T-cell (primary cell): Measurements from ENCODE around the gene LRRC4C. TPM values are rescaled to one million over a fixed set of nuclear protein-coding genes. Genes with fewer than 3 reads are reported as not detected.

Source experiments
- ATAC-seq, 4 experiments: fragments of 200-7000 bp in 3 of 4; fragments of 150-1000 bp in 1 of 4; cut with Tn5 transposase; replicated peaks in 1 of 4; 1 replicate in 3 of 4; 2 replicates in 1 of 4; pipeline ENCODE4 v1.10.0; 2021; ENCODE audit warnings: moderate library complexity in 3 of 4, mild to moderate bottlenecking in 2 of 4, moderate number of reproducible peaks in 1 of 4
- CTCF ChIA-PET, 2 donors: fragments of 300-600 bp; sonication (Branson Sonifier 250); formaldehyde crosslinking; loops; one replicate each; lab custom pipeline; 2022; ENCODE audit warnings: antibody characterized with exemption in 2 of 2; lab: Charles Lee
- POLR2A ChIA-PET, 2 donors: fragments of 300-600 bp; sonication (Branson Sonifier 250); formaldehyde crosslinking; loops; one replicate each; lab custom pipeline; 2022; ENCODE audit warnings: antibody characterized with exemption in 2 of 2; lab: Charles Lee
- DNase-seq, 35 experiments: peaks; one replicate each; pipeline versions ENCODE4 v3.0.0 to v3.0.0-alpha.2; 2013 to 2023
- H3K27ac ChIP-seq: one replicate; pipeline ENCODE4 v1.5.1; 2013; ENCODE audit warnings: low read length
- H3K27me3 ChIP-seq, 2 experiments: replicated peaks in 1 of 2; 1 replicate in 1 of 2; 2 replicates in 1 of 2; pipeline versions ENCODE4 v1.6.1 to v1.7.0; 2013; ENCODE audit warnings: low read length in 1 of 2, mixed read lengths in 1 of 2; ENCODE audit not compliant: control insufficient read depth in 2 of 2, insufficient read depth in 2 of 2; ENCODE audit errors: extremely low read depth in 1 of 2
- H3K36me3 ChIP-seq, 2 donors: 1 replicate in 1 of 2; 2 replicates in 1 of 2; pipeline versions ENCODE4 v1.6.1 to v1.7.0; 2013; ENCODE audit warnings: low read length in 1 of 2; ENCODE audit not compliant: control insufficient read depth in 2 of 2, insufficient read depth in 1 of 2; ENCODE audit errors: extremely low read depth in 1 of 2
- H3K4me1 ChIP-seq, 2 experiments: 1 replicate in 1 of 2; 2 replicates in 1 of 2; pipeline versions ENCODE4 v1.6.1 to v1.7.0; 2013; ENCODE audit warnings: low read length in 2 of 2, mixed read lengths in 1 of 2; ENCODE audit not compliant: insufficient read depth in 2 of 2, control insufficient read depth in 1 of 2; ENCODE audit errors: extremely low read depth in 1 of 2
- H3K4me3 ChIP-seq, 2 donors: 1 replicate in 1 of 2; 2 replicates in 1 of 2; pipeline versions ENCODE4 v1.5.1 to v1.7.0; 2013; ENCODE audit warnings: mild to moderate bottlenecking in 2 of 2, low read length in 1 of 2, moderate library complexity in 1 of 2; ENCODE audit not compliant: control insufficient read depth in 1 of 2; ENCODE audit errors: extremely low read depth in 1 of 2
- H3K9me3 ChIP-seq: 2 replicates; pipeline ENCODE4 v1.7.0; 2013
- H3K27ac Mint-ChIP-seq, 2 donors: one replicate each; pipeline ENCODE4 v1.8.0; 2020 to 2021; ENCODE audit warnings: mild to moderate bottlenecking in 2 of 2, mixed read lengths in 2 of 2
- H3K27me3 Mint-ChIP-seq, 2 donors: one replicate each; pipeline ENCODE4 v1.8.0; 2021 to 2022; ENCODE audit warnings: mixed read lengths in 2 of 2
- H3K36me3 Mint-ChIP-seq: one replicate; pipeline ENCODE4 v1.8.0; 2021; ENCODE audit warnings: mixed read lengths
- H3K4me1 Mint-ChIP-seq, 3 donors: one replicate each; pipeline ENCODE4 v1.8.0; 2020 to 2022; ENCODE audit warnings: mixed read lengths in 3 of 3, mild to moderate bottlenecking in 1 of 3
- H3K4me3 Mint-ChIP-seq, 3 donors: one replicate each; pipeline ENCODE4 v1.8.0; 2020 to 2022; ENCODE audit warnings: mild to moderate bottlenecking in 3 of 3, mixed read lengths in 3 of 3, moderate library complexity in 3 of 3
- H3K9me3 Mint-ChIP-seq, 3 donors: one replicate each; pipeline ENCODE4 v1.8.0; 2020 to 2022; ENCODE audit warnings: mixed read lengths in 3 of 3
- WGBS: methylation state at CpG from one replicate; pipeline ENCODE4 v1.1.5; 2013; ENCODE audit warnings: missing lambda C conversion rate; ENCODE audit not compliant: insufficient coverage; 5-methylcytosine and 5-hydroxymethylcytosine counted together
- total RNA-seq, 35 experiments: library from RNA in 6 of 35; stranded (reverse) in 6 of 35; fragments of 120-200 nt in 1 of 35; gene quantifications; one replicate each; pipeline versions ENCODE4 v1.2.1 to v1.2.4 and lab custom pipeline; 2013 to 2026

The LRRC4C gene
- total RNA-seq, 5 donors from 2014 or later (not counting 1 experiment from before 2014, with no cell fraction given), result not detected

DNA sequence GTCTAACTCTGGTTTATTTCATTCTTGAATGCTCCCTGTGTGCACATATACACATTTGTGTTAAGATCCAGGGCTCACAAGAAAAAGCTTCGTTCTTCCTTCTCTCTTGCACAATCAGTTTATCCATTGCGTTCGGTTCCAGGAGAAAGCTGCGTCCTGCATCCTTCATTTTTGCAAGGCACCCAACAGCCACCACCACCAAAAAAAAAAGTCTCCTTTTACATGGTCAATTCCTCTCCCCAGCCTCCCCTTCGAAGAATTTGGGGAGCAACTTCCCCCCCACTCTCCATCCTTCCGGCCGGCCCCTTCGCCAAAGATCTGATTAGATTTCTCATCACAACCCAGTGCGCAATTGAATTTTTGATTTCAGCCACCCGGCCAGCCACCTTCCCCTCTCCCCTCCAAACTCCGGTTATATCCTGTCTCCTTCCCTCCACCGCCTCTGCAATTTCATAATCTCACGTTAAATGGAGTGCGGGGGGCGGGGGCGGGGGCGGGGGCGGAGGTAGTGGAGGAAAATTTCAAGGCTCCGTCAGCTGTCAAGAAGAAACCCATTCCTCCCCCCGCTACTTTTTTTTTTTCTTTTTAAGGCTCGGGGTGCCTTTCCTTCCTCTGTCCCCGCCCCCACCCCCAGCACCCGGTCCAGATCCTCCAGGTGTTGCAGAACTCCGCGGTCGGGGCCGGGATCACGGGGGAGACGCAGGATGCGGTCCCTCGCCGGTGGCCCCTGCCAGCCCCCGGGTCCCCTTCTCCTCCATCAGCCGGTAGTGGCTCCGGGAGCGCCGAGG, 1166.5 kb downstream of the LRRC4C start:
- Histone ChIP-seq H3K9me3 (no peaks in the 10 kb centered on the region), H3K4me1 (peaks cover 0 to 5% of the 10 kb centered on the region in 2 experiments), H3K36me3 (no peaks in the 10 kb centered on the region), H3K27ac (no peak overlapping the region), H3K4me3 (no peak overlapping the region), H3K27me3 (peaks cover 0 to 14% of the 10 kb centered on the region in 2 experiments)
- peaks cover 0 to 6% (median 4%) of the 10 kb centered on the region in 3 donors for H3K9me3 Mint-ChIP-seq
- no peak for DNase-seq
- peak overlapping the region in 2 of 3 donors; percentile 13 to 18 for H3K4me3 Mint-ChIP-seq
- no peak overlapping the region for H3K27ac Mint-ChIP-seq
- POLR2A ChIA-PET, result no interaction called here
- CTCF ChIA-PET, result no interaction called here
- H3K4me1 Mint-ChIP-seq, result peaks cover 8 to 10% (median 8%) of the 10 kb centered on the region in 3 donors
- H3K36me3 Mint-ChIP-seq, result no peaks in the 10 kb centered on the region
- no peak for ATAC-seq
- 5% methylated on average over 15 of the region's 37 CpGs for WGBS
- H3K27me3 Mint-ChIP-seq, result peaks cover 8 to 24% of the 10 kb centered on the region in 2 donors

DNA sequence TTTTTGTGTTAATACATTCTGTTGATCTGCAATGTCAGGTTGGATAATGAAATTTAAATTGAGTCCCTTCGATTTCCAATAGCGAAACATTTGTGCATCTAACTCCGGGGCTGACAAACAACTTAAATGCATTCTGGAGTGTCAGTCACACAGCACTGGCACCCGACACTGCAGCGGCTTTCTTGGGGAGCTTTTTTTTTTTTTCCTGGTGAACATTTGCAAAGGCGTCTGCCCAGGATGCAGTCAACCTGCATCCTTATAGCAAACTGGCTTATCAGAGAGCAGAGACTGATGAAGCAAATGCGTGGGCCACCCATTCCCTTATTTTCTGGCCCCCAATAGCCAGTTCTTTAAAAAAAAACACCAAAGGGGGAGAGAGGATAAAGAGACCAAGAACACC, 1167.7 kb downstream of the LRRC4C start:
- Mint-ChIP-seq H3K4me1 (peaks cover 8 to 10% (median 8%) of the 10 kb centered on the region in 3 donors), H3K27ac (no peak overlapping the region), H3K4me3 (no peak overlapping the region), H3K36me3 (no peaks in the 10 kb centered on the region), H3K27me3 (peaks cover 8 to 24% of the 10 kb centered on the region in 2 donors), H3K9me3 (peaks cover 0 to 8% (median 4%) of the 10 kb centered on the region in 3 donors)
- Histone ChIP-seq H3K27me3 (peaks cover 0 to 14% of the 10 kb centered on the region in 2 experiments), H3K27ac (no peak overlapping the region), H3K4me3 (no peak overlapping the region), H3K4me1 (peaks cover 0 to 5% of the 10 kb centered on the region in 2 experiments), H3K9me3 (no peaks in the 10 kb centered on the region), H3K36me3 (no peaks in the 10 kb centered on the region)
- ChIA-PET POLR2A (no interaction called here), CTCF (no interaction called here)
- 65% methylated on average over 5 of the region's 7 CpGs for WGBS
- DNase-seq (no peak), ATAC-seq (no peak)

DNA sequence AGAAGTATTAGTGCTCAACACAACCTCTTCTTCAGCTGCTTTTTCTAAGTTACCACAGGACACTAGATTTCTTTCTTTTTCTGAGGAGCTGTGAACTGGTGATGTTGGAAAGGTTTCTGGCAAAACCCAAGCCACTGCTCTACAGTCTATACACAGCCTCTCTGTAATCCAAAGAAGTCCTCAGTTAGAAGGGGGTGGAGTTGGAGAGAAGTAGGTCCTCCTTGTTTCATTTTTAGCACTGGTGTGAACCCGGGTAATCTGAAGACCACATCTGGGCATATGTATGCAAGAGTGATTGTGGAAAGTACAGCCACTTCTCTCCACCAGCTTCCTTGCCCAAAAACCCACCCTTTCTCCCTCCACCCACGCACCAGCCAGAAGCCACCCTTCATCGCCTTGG, 1168.1 kb downstream of the LRRC4C start:
- DNase-seq (no peak), ATAC-seq (no peak)
- Histone ChIP-seq H3K9me3 (no peaks in the 10 kb centered on the region), H3K4me3 (no peak overlapping the region), H3K4me1 (peaks cover 0 to 5% of the 10 kb centered on the region in 2 experiments), H3K36me3 (no peaks in the 10 kb centered on the region), H3K27me3 (peaks cover 0 to 14% of the 10 kb centered on the region in 2 experiments), H3K27ac (no peak overlapping the region)
- peaks cover 8 to 10% (median 8%) of the 10 kb centered on the region in 3 donors for H3K4me1 Mint-ChIP-seq
- H3K27ac Mint-ChIP-seq, result no peak overlapping the region
- H3K4me3 Mint-ChIP-seq, result no peak overlapping the region
- ChIA-PET POLR2A (no interaction called here), CTCF (no interaction called here)
- H3K36me3 Mint-ChIP-seq, result no peaks in the 10 kb centered on the region
- H3K27me3 Mint-ChIP-seq, result peaks cover 8 to 24% of the 10 kb centered on the region in 2 donors
- WGBS, result no CpG with 5 or more reads among the region's 3 CpGs
- H3K9me3 Mint-ChIP-seq, result peaks cover 0 to 8% (median 4%) of the 10 kb centered on the region in 3 donors

DNA sequence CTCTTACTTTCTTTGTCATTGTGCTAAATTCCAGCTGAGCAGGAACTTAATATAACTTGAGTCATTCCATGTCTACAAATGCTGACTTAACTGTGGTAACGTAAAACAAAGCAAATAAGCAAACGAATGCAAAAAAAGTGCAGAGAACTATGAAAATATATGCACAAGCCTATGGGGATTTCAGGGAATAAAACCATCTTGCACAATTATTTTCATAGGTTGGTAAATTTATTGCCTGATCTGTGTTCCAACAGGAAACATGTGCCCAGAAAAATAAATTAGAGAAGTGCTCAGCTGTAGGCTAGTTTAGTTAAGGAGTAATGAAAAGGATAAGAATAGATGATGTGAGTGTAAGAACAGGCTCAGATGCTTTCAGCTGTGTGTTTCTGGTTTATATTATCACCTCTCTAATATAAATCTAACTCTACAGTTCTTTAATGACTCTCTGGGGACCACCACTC, 1169.3 kb downstream of the LRRC4C start:
- ChIA-PET POLR2A (no interaction called here), CTCF (no interaction called here)
- Histone ChIP-seq H3K27me3 (peaks cover 0 to 14% of the 10 kb centered on the region in 2 experiments), H3K4me1 (peaks cover 0 to 5% of the 10 kb centered on the region in 2 experiments), H3K27ac (no peak overlapping the region), H3K36me3 (no peaks in the 10 kb centered on the region), H3K9me3 (no peaks in the 10 kb centered on the region), H3K4me3 (no peak overlapping the region)
- Mint-ChIP-seq H3K27me3 (peaks cover 8 to 24% of the 10 kb centered on the region in 2 donors), H3K4me3 (no peak overlapping the region), H3K36me3 (no peaks in the 10 kb centered on the region), H3K4me1 (peaks cover 8 to 10% (median 8%) of the 10 kb centered on the region in 3 donors), H3K9me3 (peaks cover 0 to 8% (median 4%) of the 10 kb centered on the region in 3 donors), H3K27ac (no peak overlapping the region)
- WGBS, result 0% methylated on average over 1 of the region's 2 CpGs
- ATAC-seq, result no peak
- no peak for DNase-seq

DNA sequence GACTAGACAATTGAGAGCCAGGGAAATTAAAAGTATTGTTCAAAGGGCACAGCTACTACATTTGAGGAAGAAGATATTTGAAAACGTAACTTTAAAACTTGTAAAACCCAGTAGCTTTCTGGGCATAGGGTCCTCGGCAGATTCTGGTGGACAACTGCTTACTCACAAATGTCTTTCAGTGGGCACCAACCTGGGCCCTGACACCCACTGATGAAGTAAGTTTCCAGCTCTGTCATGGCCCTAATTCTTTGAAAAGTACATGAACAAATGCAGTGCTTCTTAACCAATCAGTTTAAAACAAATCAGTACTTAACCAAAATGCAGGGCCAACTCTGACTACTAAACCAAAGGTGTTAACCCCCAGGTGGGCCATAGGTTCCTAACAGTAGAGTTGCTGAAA, 1170.1 kb downstream of the LRRC4C start:
- Histone ChIP-seq H3K27me3 (peaks cover 0 to 12% of the 10 kb centered on the region in 2 experiments), H3K4me1 (peaks cover 0 to 5% of the 10 kb centered on the region in 2 experiments), H3K9me3 (no peaks in the 10 kb centered on the region), H3K27ac (no peak overlapping the region), H3K36me3 (no peaks in the 10 kb centered on the region), H3K4me3 (no peak overlapping the region)
- Mint-ChIP-seq H3K4me3 (no peak overlapping the region), H3K4me1 (peaks cover 8 to 10% (median 8%) of the 10 kb centered on the region in 3 donors), H3K27ac (no peak overlapping the region), H3K9me3 (peaks cover 6 to 9% (median 7%) of the 10 kb centered on the region in 3 donors), H3K27me3 (peaks cover 8 to 24% of the 10 kb centered on the region in 2 donors), H3K36me3 (no peaks in the 10 kb centered on the region)
- CTCF ChIA-PET, result no interaction called here
- DNase-seq (no peak), ATAC-seq (no peak)
- WGBS, result no CpG with 5 or more reads among the region's 2 CpGs
- POLR2A ChIA-PET, result no interaction called here

DNA sequence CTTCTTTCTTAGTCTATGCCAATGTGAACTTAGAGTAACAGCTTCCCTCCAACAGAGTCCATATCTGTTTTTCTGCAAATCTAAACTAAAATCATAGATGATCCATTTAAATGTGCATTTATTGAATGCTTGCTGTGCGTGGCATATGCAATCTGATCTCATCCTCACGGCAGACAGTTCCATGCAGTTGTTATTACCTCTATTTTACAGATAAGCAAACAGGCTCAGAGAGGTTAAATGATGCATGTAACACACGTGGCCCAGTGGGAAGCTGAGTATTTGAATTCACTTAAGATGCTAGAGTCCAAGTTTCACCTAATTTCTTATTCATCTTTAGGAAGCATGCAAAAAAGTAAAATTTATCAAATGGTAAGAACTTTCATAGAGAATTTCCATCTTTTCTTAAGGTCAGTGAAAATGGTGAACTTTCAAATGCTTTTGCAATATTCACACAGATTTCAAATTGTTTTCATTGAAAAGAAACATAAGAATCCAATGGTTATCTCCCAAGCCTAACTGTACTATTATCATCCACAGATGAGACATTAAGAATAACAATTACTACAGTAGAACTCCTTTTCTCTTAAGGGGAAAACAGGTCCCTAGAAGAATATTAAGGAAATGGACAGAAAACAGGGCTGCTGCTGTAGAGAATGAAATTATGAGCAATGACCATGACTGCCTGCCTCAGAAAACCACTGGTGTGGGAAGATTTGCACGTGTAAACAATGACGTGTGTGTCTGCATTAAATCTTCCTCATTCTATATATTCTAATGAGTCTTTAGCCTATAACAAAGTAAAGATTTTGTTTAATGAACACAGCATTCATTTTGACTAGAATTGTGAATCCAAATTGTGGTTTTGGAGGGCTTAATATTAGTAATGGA, 1171.3 kb downstream of the LRRC4C start:
- no peaks in the 10 kb centered on the region for H3K36me3 Mint-ChIP-seq
- Histone ChIP-seq H3K27ac (no peak overlapping the region), H3K4me3 (no peak overlapping the region), H3K27me3 (peaks cover 0 to 3% of the 10 kb centered on the region in 2 experiments), H3K4me1 (no peaks in the 10 kb centered on the region), H3K36me3 (no peaks in the 10 kb centered on the region), H3K9me3 (no peaks in the 10 kb centered on the region)
- WGBS, result no CpG with 5 or more reads among the region's 5 CpGs
- peaks cover 9 to 13% (median 11%) of the 10 kb centered on the region in 3 donors for H3K9me3 Mint-ChIP-seq
- H3K4me1 Mint-ChIP-seq, result peaks cover 0 to 3% (median 3%) of the 10 kb centered on the region in 3 donors
- POLR2A ChIA-PET, result no interaction called here
- H3K4me3 Mint-ChIP-seq, result no peak overlapping the region
- peaks cover 0 to 17% of the 10 kb centered on the region in 2 donors for H3K27me3 Mint-ChIP-seq
- ATAC-seq (no peak), DNase-seq (no peak)
- H3K27ac Mint-ChIP-seq, result no peak overlapping the region
- CTCF ChIA-PET, result no interaction called here
